Stimulated activated CD8-positive, alpha-beta memory T cell treated with anti-CD3 and anti-CD28 coated beads, Interleukin-2, amount 100 ng/mL, for 1 hour (primary cell): ENCODE measurements around the gene YIPF4.
"Not testable (repeated sequence)": the region's sequence is repeated elsewhere in the genome, so short reads cannot be mapped to it uniquely, and the experiment has no call there.

Experiments used
- DNase-seq, 2 donors: peaks; one replicate each; pipeline ENCODE4 v3.0.0-alpha.2; 2020; ENCODE audit warnings: low read depth in 2 of 2

Gene YIPF4

DNA sequence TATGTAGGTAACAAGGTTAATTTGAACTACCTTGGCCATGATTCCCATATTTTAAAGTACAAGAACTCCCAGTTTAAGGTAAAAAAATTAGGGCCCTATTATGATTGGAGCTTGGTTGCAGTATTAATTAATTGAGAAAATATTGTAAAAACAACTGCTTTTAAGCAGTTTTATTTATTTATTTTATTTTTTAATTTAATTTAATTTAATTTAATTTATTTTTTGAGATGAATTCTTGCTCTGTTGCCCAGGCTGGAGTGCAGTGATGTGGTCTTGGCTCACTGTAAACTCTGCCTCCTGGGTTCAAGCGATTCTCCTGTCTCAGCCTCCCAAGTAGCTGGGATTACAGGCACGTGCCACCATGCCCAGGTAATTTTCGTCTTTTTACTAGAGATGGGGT, 88.0 kb downstream of the YIPF4 start:
- DNase-seq = not testable (repeated sequence)
